HepG2 (cell line): ENCODE results near the gene APC2. TPM values are rescaled to one million over a fixed set of nuclear protein-coding genes. Genes with fewer than 3 reads are reported as not detected.
A peak's percentile ranks its signal among the peaks of the same experiment; 100 is the strongest.

Source experiments
- AKNA ChIP-seq: sonication (generic); formaldehyde crosslinking; IDR thresholded peaks from 2 replicates; pipeline ENCODE4 v1.4.0; 2020; ENCODE audit warnings: missing genetic modification reagents, borderline replicate concordance
- CBX1 ChIP-seq: IDR thresholded peaks from one replicate; pipeline ENCODE4 v1.6.1; 2016; ENCODE audit warnings: antibody characterized with exemption, low read depth
- MIER3 ChIP-seq: IDR thresholded peaks from 2 replicates; pipeline ENCODE4 v1.6.1; 2016; ENCODE audit warnings: missing compliant biosample characterization, borderline replicate concordance
- MXD3 ChIP-seq: IDR thresholded peaks from 2 replicates; pipeline ENCODE4 v1.6.1; 2016; ENCODE audit warnings: mild to moderate bottlenecking, missing biosample characterization, missing genetic modification reagents
- POLR2AphosphoS2 ChIP-seq: IDR thresholded peaks from 2 replicates; pipeline ENCODE4 v1.6.1; 2011; ENCODE audit warnings: low read depth, low read length, improper control_type of control experiment
- TBP ChIP-seq: sonication (generic); formaldehyde crosslinking; IDR thresholded peaks from 2 replicates; pipeline ENCODE4 v1.5.0; 2020; ENCODE audit warnings: missing genetic modification reagents
- ZFY ChIP-seq: sonication (generic); formaldehyde crosslinking; IDR thresholded peaks from 2 replicates; pipeline ENCODE4 v1.4.0; 2020; ENCODE audit warnings: missing genetic modification reagents
- ZKSCAN5 ChIP-seq: sonication (generic); formaldehyde crosslinking; IDR thresholded peaks from 2 replicates; pipeline ENCODE4 v1.5.1; 2020; ENCODE audit warnings: mild to moderate bottlenecking, missing genetic modification reagents
- ZNF335 ChIP-seq: sonication (generic); formaldehyde crosslinking; IDR thresholded peaks from 2 replicates; pipeline ENCODE4 v1.4.0; 2020; ENCODE audit warnings: missing genetic modification reagents
- ZNF451 ChIP-seq: sonication (generic); formaldehyde crosslinking; IDR thresholded peaks from 2 replicates; pipeline ENCODE4 v1.5.0; 2020; ENCODE audit warnings: mild to moderate bottlenecking, missing genetic modification reagents
- ZNF660 ChIP-seq: sonication (generic); formaldehyde crosslinking; IDR thresholded peaks from 2 replicates; pipeline ENCODE4 v1.5.1; 2020; ENCODE audit warnings: mild to moderate bottlenecking, low read depth, missing genetic modification reagents, borderline replicate concordance
- ZNF674 ChIP-seq: sonication (generic); formaldehyde crosslinking; IDR thresholded peaks from 2 replicates; pipeline ENCODE4 v1.5.0; 2020; ENCODE audit warnings: low read depth, mild to moderate bottlenecking, missing genetic modification reagents
- ZNF687 ChIP-seq: sonication (generic); formaldehyde crosslinking; IDR thresholded peaks from 2 replicates; pipeline ENCODE4 v1.5.1; 2020; ENCODE audit warnings: mild to moderate bottlenecking, missing genetic modification reagents, moderate library complexity
- ZNF713 ChIP-seq: sonication (generic); formaldehyde crosslinking; IDR thresholded peaks from 2 replicates; pipeline ENCODE4 v1.4.0; 2020; ENCODE audit warnings: mild to moderate bottlenecking, missing genetic modification reagents
- ZNF720 ChIP-seq: sonication (generic); formaldehyde crosslinking; IDR thresholded peaks from 2 replicates; pipeline ENCODE4 v1.4.0; 2020; ENCODE audit warnings: missing genetic modification reagents
- ZNF746 ChIP-seq: sonication (generic); formaldehyde crosslinking; IDR thresholded peaks from 2 replicates; pipeline ENCODE4 v1.8.0; 2022; ENCODE audit warnings: mild to moderate bottlenecking, missing genetic modification reagents
- ZNF766 ChIP-seq: sonication (generic); formaldehyde crosslinking; IDR thresholded peaks from 2 replicates; pipeline ENCODE4 v1.5.0; 2020; ENCODE audit warnings: missing genetic modification reagents, borderline replicate concordance
- ZNF772 ChIP-seq: sonication (generic); formaldehyde crosslinking; IDR thresholded peaks from 2 replicates; pipeline ENCODE4 v1.5.0; 2020; ENCODE audit warnings: mild to moderate bottlenecking, missing genetic modification reagents
- ZNF773 ChIP-seq: sonication (generic); formaldehyde crosslinking; IDR thresholded peaks from 2 replicates; pipeline ENCODE4 v1.4.0; 2020; ENCODE audit warnings: missing genetic modification reagents, borderline replicate concordance
- ZNF781 ChIP-seq: sonication (generic); formaldehyde crosslinking; IDR thresholded peaks from 2 replicates; pipeline ENCODE4 v1.5.1; 2020; ENCODE audit warnings: borderline replicate concordance, mild to moderate bottlenecking, missing genetic modification reagents; ENCODE audit errors: not compliant biosample characterization
- ZNF850 ChIP-seq: sonication (generic); formaldehyde crosslinking; conservative IDR thresholded peaks from 2 replicates; pipeline ENCODE4 v1.9.0; 2021; ENCODE audit warnings: mild to moderate bottlenecking, missing genetic modification reagents
- ZSCAN9 ChIP-seq: IDR thresholded peaks from 2 replicates; pipeline ENCODE4 v1.6.1; 2016; ENCODE audit warnings: borderline replicate concordance
- polyA plus RNA-seq, 8 experiments: library from polyadenylated mRNA; depleted of rRNA in 3 of 8; stranded (reverse) in 7 of 8; unstranded in 1 of 8; fragments of >200 nt; fragmentation: Illumina TruSeq in 4 of 8; extraction: Trizol in 4 of 8; gene quantifications; 2 replicates each; pipeline versions ENCODE4 v1.2.1 to v1.2.3, GENCODE V29; 2011 to 2016; ENCODE audit warnings: low read depth in 4 of 8, missing spikeins in 1 of 8, mixed read lengths in 1 of 8; ENCODE audit not compliant: insufficient read depth in 1 of 8
- total RNA-seq, 5 experiments: library from RNA; depleted of rRNA; stranded (reverse); fragments of >200 nt; fragmentation: Illumina TruSeq; extraction: Trizol; gene quantifications; 2 replicates each; pipeline ENCODE4 v1.2.3, GENCODE V29; 2016; ENCODE audit warnings: low read depth in 1 of 5

Gene APC2
- total and polyA plus RNA-seq, 2 of the 13 experiments (the other 11 are each of a cell fraction or from before 2014, with no cell fraction given): 0.08 to 0.22 TPM

- TF ChIP-seq ZNF451 (CRISPR knock-in tag): no peak
- peak; percentile 63 for TF ChIP-seq ZNF687 (CRISPR knock-in tag)
- TF ChIP-seq CBX1: no peak
- no peak for TF ChIP-seq AKNA
- TF ChIP-seq ZNF746 (CRISPR knock-in tag): no peak
- no peak for TF ChIP-seq ZNF660 (CRISPR knock-in tag)
- TF ChIP-seq POLR2AphosphoS2: no peak
- no peak for TF ChIP-seq ZFY
- no peak for TF ChIP-seq ZNF674 (CRISPR knock-in tag)
- TF ChIP-seq ZNF850 (CRISPR knock-in tag): no peak
- no peak for TF ChIP-seq ZNF720 (CRISPR knock-in tag)
- TF ChIP-seq ZNF773 (CRISPR knock-in tag): no peak; the same call in 1 of the 2 replicates
- TF ChIP-seq TBP: no peak
- TF ChIP-seq MIER3 (CRISPR knock-in tag): no peak
- TF ChIP-seq ZSCAN9 (CRISPR knock-in tag): 0 out of 2 replicates have a peak, but pooled peaks have one; percentile 45
- peak; percentile 83 for TF ChIP-seq MXD3
- TF ChIP-seq ZNF335 (CRISPR knock-in tag): no peak
- TF ChIP-seq ZNF713 (CRISPR knock-in tag): no peak
- TF ChIP-seq ZNF781: no peak
- no peak for TF ChIP-seq ZKSCAN5 (CRISPR knock-in tag)
- no peak for TF ChIP-seq ZNF766 (CRISPR knock-in tag)
- no peak for TF ChIP-seq ZNF772
Measured at GRCh38 chr19:1446713-1447481, 3.0 kb upstream of the APC2 start (continued).
